HG02610 (cell line): ENCODE measurements around the gene SYT11.
"Not testable (repeated sequence)": the region's sequence is repeated elsewhere in the genome, so short reads cannot be mapped to it uniquely, and the experiment has no call there.

Experiments
- ATAC-seq: cut with Tn5 transposase; IDR thresholded peaks from one replicate; pipeline ENCODE4 v1.9.1; 2021; ENCODE audit warnings: mild to moderate bottlenecking, moderate library complexity; ENCODE audit not compliant: unreplicated experiment

Gene SYT11

GRCh38 chr1:155895617-155896016, 36.2 kb downstream of the SYT11 start:
- ATAC-seq = not testable (repeated sequence)

- not testable (repeated sequence) for ATAC-seq
These were observed 37.1 kb downstream of the SYT11 start for GRCh38 chr1:155896476-155896875.

- ATAC-seq = no peak
These were observed 38.4 kb downstream of the SYT11 start for GRCh38 chr1:155897746-155898145.

GRCh38 chr1:155898888-155899287, 39.5 kb downstream of the SYT11 start:
- no peak for ATAC-seq

- no peak for ATAC-seq
These were observed 40.3 kb downstream of the SYT11 start for GRCh38 chr1:155899683-155900082.

- no peak for ATAC-seq
These were observed 40.8 kb downstream of the SYT11 start for GRCh38 chr1:155900161-155900560.

- ATAC-seq = no peak
These were observed 44.9 kb downstream of the SYT11 start for GRCh38 chr1:155904261-155904660.

- no peak for ATAC-seq
These were observed 50.5 kb downstream of the SYT11 start for GRCh38 chr1:155909894-155910293.

- ATAC-seq = no peak
These were observed 51.3 kb downstream of the SYT11 start for GRCh38 chr1:155910621-155911121.

- peak; percentile 80 for ATAC-seq
These were observed 52.0 kb downstream of the SYT11 start, which contains the start of gene RIT1 for GRCh38 chr1:155911156-155912055. TSS of gene RIT1 (minus strand) at chr1:155911349. CDS start at chr1:155910761, 588 bp downstream.

- no peak for ATAC-seq
These were observed 52.7 kb downstream of the SYT11 start for GRCh38 chr1:155912056-155912536.

GRCh38 chr1:155913969-155914757, 54.8 kb downstream of the SYT11 start:
- ATAC-seq = no peak

GRCh38 chr1:155918660-155919059, 59.3 kb downstream of the SYT11 start:
- ATAC-seq = no peak

- no peak for ATAC-seq
These were observed 60.4 kb downstream of the SYT11 start for GRCh38 chr1:155919801-155920200.

GRCh38 chr1:155920717-155921116, 61.4 kb downstream of the SYT11 start:
- ATAC-seq = no peak

- no peak for ATAC-seq
These were observed 66.1 kb downstream of the SYT11 start for GRCh38 chr1:155925506-155925905.

GRCh38 chr1:155929057-155929456, 69.7 kb downstream of the SYT11 start:
- no peak for ATAC-seq

- ATAC-seq = not testable (repeated sequence)
These were observed 71.4 kb downstream of the SYT11 start for GRCh38 chr1:155930725-155931124.

GRCh38 chr1:155931332-155932038, 72.1 kb downstream of the SYT11 start:
- ATAC-seq = no peak

GRCh38 chr1:155932081-155932480, 72.7 kb downstream of the SYT11 start:
- no peak for ATAC-seq

- no peak for ATAC-seq
These were observed 73.1 kb downstream of the SYT11 start for GRCh38 chr1:155932487-155932886.
